Activated T-cell treated with anti-CD3 and anti-CD28 coated beads, Interleukin-2, amount 50 U/mL, for 72 hours (primary cell): ENCODE data around the gene DUSP28. TPM values are rescaled to one million over a fixed set of nuclear protein-coding genes. Genes with fewer than 3 reads are reported as not detected.

Source experiments
- ATAC-seq, 2 donors: fragments of 150-1000 bp; cut with Tn5 transposase; replicated peaks in 1 of 2; 2 replicates each; pipeline ENCODE4 v1.10.0; 2021; ENCODE audit warnings: moderate library complexity in 2 of 2, mild to moderate bottlenecking in 1 of 2
- DNase-seq, 2 donors: peaks; one replicate each; pipeline ENCODE4 v3.0.0; 2021 to 2022; ENCODE audit warnings: mixed read lengths in 1 of 2
- H3K27ac Mint-ChIP-seq: one replicate; pipeline ENCODE4 v1.8.0; 2022; ENCODE audit warnings: mild to moderate bottlenecking, moderate library complexity, mixed read lengths
- H3K27me3 Mint-ChIP-seq: one replicate; pipeline ENCODE4 v1.8.0; 2022; ENCODE audit warnings: low read depth, mixed read lengths
- H3K36me3 Mint-ChIP-seq, 2 donors: one replicate each; pipeline ENCODE4 v1.8.0; 2022; ENCODE audit warnings: mixed read lengths in 2 of 2, mild to moderate bottlenecking in 1 of 2; ENCODE audit not compliant: insufficient read depth in 2 of 2
- H3K4me1 Mint-ChIP-seq: one replicate; pipeline ENCODE4 v1.8.0; 2022; ENCODE audit warnings: low read depth, mixed read lengths
- H3K4me3 Mint-ChIP-seq, 2 donors: one replicate each; pipeline ENCODE4 v1.8.0; 2022; ENCODE audit warnings: mild to moderate bottlenecking in 2 of 2, mixed read lengths in 2 of 2, moderate library complexity in 2 of 2
- H3K9me3 Mint-ChIP-seq, 2 donors: one replicate each; pipeline ENCODE4 v1.8.0; 2022; ENCODE audit warnings: mixed read lengths in 2 of 2
- total RNA-seq, 2 donors: library from RNA; stranded (reverse); gene quantifications; one replicate each; pipeline ENCODE4 v1.2.3, GENCODE V29; 2022

The DUSP28 gene
- total RNA-seq, 2 donors from 2014 or later: 7.1 to 7.3 TPM

DNA sequence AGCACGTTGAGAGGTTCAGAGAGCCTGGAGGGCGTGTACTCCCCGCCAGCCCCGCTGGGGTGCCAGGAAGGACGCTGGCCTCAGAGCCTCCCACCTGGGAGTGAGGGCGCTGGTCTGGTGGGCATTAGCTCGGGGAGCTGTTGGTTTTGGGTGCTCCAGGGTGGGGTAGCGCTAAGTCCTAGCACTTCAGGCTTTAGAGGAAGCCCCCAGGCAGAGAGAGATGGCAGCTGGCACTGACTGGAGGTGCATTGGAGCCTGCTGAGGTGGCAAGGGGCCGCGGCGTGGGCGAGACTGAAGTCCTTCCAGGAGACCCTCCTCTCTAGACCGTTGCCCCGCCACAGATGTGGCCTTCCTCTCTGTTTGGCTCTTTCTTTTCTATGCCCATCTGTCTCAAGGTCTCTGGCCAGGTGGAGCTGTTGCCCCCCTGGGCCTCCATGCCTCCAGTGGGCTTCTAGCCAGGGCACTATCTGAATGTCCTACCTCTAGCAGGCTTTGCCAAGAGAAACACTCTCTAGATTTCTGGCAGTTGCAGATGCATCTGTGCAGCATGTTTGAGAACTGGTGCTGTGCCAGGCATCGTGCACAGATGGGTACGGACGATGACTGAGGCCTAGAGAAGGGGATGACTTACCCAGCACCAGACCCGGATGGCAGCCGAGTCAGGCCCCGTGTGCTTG is 33.0 kb downstream of the DUSP28 start:
- Mint-ChIP-seq H3K27ac (no peak overlapping the region), H3K4me3 (no peak overlapping the region), H3K27me3 (no peaks in the 10 kb centered on the region), H3K36me3 (no peaks in the 10 kb centered on the region), H3K4me1 (peaks cover 11% of the 10 kb centered on the region), H3K9me3 (no peaks in the 10 kb centered on the region)
- ATAC-seq: no peak
- DNase-seq: no peak

DNA sequence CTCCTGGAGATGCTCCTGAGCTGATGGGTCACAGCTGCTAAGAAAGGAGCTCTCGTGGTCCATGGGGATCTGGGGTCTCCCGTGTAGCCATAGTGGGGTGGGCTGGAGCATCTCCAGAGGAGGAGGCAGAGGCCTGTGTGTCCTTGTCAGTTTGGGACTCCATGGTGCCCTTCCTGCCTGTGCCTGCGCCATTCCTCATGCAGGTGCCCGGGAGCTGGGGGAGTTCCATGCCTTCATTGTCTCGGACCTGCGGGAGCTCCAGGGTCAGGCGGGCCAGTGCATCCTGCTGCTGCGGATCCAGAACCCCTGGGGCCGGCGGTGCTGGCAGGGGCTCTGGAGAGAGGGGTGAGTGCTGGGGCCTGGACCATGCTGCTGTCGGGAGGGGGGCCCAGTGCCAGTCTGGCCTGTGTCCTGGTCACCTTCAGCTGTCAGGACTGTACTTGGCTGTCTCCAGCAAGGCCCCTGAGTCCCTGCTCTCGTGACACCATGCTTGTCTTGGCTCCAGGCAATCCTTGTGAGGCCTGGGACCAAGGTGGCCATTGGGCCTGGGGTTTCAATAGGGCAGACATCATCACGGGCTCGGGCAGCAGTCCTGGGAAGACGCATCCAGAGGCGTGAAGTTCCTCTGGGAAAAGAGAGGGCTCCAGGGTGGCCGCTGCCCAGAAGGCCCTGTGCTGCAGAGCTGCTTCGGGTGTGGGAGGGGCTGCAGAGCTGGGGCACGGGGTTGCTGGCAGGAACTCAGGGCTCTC is 33.7 kb downstream of the DUSP28 start:
- H3K27ac Mint-ChIP-seq: no peak overlapping the region
- no peak for DNase-seq
- H3K27me3 Mint-ChIP-seq: no peaks in the 10 kb centered on the region
- H3K9me3 Mint-ChIP-seq: no peaks in the 10 kb centered on the region
- H3K4me1 Mint-ChIP-seq: peaks cover 3% of the 10 kb centered on the region
- H3K36me3 Mint-ChIP-seq: no peaks in the 10 kb centered on the region
- no peak for ATAC-seq
- H3K4me3 Mint-ChIP-seq: no peak overlapping the region

DNA sequence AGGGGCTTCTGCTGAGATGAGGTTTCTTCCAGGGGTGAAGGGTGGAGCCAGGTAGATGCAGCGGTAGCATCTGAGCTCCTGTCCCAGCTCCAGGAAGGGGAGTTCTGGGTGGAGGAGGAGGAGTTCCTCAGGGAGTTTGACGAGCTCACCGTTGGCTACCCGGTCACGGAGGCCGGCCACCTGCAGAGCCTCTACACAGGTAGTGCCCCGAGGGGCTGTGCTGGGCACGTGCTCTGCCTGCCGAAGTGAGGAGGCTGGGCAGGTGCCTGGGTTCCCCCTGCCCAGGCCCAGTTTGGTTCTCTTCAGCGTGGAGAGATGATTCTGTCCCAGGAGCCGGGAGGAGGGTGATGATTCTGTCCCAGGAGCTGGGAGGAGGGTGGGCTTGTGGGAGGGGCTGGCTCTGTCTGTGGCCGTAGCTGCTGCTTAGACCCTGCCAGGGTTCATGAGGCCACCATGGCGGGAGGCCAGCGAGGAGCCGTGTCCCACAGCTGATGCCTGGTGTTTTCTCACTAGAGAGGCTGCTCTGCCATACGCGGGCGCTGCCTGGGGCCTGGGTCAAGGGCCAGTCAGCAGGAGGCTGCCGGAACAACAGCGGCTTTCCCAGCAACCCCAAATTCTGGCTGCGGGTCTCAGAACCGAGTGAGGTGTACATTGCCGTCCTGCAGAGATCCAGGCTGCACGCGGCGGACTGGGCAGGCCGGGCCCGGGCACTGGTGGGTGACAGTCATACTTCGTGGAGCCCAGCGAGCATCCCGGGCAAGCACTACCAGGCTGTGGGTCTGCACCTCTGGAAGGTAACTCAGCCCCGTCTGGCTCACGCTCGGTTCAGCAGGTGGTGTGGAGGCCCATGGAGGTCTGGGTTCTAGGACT is 34.6 kb downstream of the DUSP28 start:
- H3K9me3 Mint-ChIP-seq: no peaks in the 10 kb centered on the region
- no peaks in the 10 kb centered on the region for H3K27me3 Mint-ChIP-seq
- H3K4me1 Mint-ChIP-seq: no peaks in the 10 kb centered on the region
- DNase-seq (no peak), ATAC-seq (no peak)
- H3K27ac Mint-ChIP-seq: no peak overlapping the region
- H3K36me3 Mint-ChIP-seq: no peaks in the 10 kb centered on the region
- H3K4me3 Mint-ChIP-seq: no peak overlapping the region

DNA sequence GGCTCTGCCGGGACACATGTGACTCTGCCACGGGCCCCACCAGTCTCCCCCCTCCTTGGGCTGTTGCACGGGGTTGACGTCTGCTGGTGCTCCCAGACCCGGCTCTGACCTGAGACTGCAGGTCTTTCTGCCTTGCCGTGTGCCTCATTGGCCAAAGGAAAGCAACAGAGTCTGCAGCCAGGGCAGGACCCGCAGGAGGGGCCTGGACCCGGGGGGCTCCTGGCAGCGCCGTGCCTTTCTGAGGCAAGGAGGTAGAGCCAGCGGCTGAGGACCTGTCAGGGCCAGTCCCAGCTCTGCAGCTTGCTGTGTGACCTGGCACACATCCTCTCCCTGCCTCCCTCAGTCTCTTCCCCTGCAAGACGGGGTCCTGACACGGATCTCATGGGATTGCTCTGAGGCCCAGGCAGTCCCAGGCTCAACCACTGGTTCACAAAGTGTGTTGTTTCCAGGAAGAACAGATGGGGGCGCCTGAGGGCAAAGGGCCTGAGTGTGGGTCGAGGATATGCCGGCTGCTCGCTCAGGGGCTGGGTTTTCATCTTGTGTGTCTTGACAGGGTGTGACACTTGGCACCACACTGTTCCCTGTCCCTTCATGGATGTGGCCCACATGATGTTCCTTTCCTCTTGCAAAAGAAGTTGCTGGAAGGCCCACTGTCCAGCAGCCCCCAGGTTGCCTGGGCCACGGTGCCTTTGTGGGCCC is 35.4 kb downstream of the DUSP28 start:
- no peak overlapping the region for H3K27ac Mint-ChIP-seq
- H3K4me1 Mint-ChIP-seq: no peaks in the 10 kb centered on the region
- no peaks in the 10 kb centered on the region for H3K27me3 Mint-ChIP-seq
- peak; percentile 58 to 65 for DNase-seq
- peak; percentile 40 to 66 for ATAC-seq
- H3K9me3 Mint-ChIP-seq: no peaks in the 10 kb centered on the region
- H3K4me3 Mint-ChIP-seq: no peak overlapping the region
- H3K36me3 Mint-ChIP-seq: no peaks in the 10 kb centered on the region

DNA sequence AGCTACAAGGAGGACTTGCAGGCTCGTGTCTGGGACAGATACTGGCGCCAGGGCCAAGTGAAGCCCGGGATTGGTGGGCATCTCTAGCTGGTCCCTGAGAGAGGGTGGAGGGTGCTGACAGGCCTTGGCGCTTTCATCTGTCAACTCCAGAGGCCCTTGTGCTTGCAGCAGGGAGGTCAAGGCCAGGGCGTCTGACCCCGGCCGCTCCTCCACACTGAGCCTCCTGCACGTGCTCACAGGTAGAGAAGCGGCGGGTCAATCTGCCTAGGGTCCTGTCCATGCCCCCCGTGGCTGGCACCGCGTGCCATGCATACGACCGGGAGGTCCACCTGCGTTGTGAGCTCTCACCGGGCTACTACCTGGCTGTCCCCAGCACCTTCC is 35.9 kb downstream of the DUSP28 start:
- Mint-ChIP-seq H3K4me1 (no peaks in the 10 kb centered on the region), H3K27ac (no peak overlapping the region), H3K27me3 (no peaks in the 10 kb centered on the region), H3K9me3 (no peaks in the 10 kb centered on the region), H3K36me3 (no peaks in the 10 kb centered on the region), H3K4me3 (no peak overlapping the region)
- no peak for DNase-seq
- no peak for ATAC-seq

DNA sequence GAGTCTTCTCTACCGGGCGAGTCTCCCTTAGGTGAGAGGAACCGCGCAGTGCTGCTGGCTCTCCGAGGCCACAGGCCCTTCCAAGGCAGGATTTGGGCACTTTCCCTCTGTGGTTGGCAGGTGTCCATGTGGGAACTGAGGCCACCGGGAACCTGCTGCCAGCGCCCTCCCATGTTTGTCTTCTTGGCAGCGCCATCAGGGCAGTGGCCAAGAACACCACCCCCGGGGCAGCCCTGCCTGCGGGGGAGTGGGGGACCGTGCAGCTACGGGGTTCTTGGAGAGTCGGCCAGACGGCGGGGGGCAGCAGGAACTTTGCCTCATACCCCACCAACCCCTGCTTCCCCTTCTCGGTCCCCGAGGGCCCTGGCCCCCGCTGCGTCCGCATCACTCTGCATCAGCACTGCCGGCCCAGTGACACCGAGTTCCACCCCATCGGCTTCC is 36.4 kb downstream of the DUSP28 start:
- Mint-ChIP-seq H3K27ac (no peak overlapping the region), H3K27me3 (no peaks in the 10 kb centered on the region), H3K4me1 (no peaks in the 10 kb centered on the region), H3K9me3 (no peaks in the 10 kb centered on the region), H3K4me3 (no peak overlapping the region), H3K36me3 (no peaks in the 10 kb centered on the region)
- no peak for DNase-seq
- no peak for ATAC-seq

DNA sequence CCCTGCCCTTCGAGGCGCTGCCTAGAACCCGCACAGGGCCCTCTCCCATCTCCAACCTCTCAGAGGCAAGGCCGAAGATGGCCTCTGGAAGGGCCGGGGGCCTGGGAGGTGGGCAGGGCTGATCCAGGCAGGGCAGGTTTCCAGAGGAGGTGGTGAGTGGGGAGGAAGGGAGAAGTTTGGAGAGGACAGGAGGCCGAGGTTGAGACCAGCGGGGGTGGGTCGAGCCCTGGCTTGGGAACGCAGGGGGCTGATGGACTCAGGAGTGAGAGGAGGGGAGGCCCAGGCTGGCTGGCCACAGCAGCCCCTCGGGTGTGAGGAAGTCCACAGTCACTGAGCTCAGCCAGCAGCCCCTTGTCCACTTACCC is 36.9 kb downstream of the DUSP28 start:
- Mint-ChIP-seq H3K4me3 (no peak overlapping the region), H3K27ac (no peak overlapping the region), H3K9me3 (no peaks in the 10 kb centered on the region), H3K27me3 (no peaks in the 10 kb centered on the region), H3K36me3 (no peaks in the 10 kb centered on the region), H3K4me1 (no peaks in the 10 kb centered on the region)
- no peak for ATAC-seq
- DNase-seq: no peak

DNA sequence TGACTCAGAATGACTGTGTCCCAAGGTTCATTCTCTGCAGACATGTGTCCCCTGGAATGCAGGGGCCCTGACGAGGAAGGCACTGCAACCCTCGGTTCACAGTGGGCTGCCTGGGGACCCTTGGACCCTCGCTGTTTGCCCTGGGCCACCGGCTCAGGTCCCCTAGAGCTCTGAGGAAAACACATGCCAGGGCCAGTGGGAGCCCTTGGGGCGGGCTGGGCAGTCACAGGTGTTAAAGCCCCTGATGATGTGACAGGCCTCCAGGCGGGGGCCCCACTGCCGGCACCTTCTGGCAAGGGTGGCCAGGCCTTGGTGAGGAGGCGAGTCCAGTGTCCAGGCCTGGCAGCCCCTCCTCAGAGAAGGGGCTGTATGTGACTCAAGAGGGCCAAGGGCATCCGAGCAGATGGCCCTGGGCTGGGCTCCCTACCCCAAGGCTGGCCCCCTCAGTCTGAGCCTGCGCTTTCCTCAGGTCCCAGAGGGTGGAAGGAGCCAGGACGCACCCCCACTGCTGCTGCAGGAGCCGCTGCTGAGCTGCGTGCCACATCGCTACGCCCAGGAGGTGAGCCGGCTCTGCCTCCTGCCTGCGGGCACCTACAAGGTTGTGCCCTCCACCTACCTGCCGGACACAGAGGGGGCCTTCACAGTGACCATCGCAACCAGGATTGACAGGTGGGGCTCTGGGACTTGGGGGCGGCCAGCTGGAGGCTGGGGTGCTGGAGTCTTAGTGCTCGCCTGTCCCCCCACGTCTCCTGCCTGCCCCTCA is 37.4 kb downstream of the DUSP28 start:
- no peaks in the 10 kb centered on the region for H3K4me1 Mint-ChIP-seq
- no peaks in the 10 kb centered on the region for H3K36me3 Mint-ChIP-seq
- no peak for ATAC-seq
- no peak overlapping the region for H3K4me3 Mint-ChIP-seq
- no peak for DNase-seq
- H3K27me3 Mint-ChIP-seq: no peaks in the 10 kb centered on the region
- H3K9me3 Mint-ChIP-seq: no peaks in the 10 kb centered on the region
- no peak overlapping the region for H3K27ac Mint-ChIP-seq

DNA sequence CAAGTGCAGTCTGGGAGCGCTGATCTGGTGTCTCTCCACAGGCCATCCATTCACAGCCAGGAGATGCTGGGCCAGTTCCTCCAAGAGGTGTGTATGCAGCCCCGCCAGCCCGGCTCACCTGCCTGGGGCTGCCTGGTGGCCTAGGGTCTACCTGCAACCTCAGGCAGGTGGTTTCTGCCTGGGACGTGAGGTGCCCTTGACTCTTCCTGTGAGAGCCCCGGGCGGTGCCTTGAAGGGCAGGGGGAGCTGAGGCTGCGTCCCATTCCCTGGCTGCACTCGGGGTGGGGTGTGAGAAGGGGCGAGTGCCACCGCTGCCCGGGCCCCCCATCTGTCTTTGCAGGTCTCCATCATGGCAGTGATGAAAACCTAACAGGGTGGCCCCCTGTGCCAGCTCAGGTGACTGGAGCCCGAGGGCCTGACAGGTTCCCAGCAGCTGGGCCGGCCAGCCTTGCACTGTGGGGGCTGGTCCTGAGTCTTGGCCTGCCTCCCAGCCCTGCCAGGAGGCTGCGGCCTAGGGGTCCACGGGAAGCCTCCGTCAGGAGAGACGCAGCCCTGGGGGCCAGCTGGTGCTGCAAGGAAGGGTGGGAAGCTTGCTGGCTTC is 38.3 kb downstream of the DUSP28 start:
- Mint-ChIP-seq H3K36me3 (no peaks in the 10 kb centered on the region), H3K4me3 (no peak overlapping the region), H3K27me3 (no peaks in the 10 kb centered on the region), H3K27ac (no peak overlapping the region), H3K9me3 (no peaks in the 10 kb centered on the region), H3K4me1 (no peaks in the 10 kb centered on the region)
- ATAC-seq: no peak
- no peak for DNase-seq

DNA sequence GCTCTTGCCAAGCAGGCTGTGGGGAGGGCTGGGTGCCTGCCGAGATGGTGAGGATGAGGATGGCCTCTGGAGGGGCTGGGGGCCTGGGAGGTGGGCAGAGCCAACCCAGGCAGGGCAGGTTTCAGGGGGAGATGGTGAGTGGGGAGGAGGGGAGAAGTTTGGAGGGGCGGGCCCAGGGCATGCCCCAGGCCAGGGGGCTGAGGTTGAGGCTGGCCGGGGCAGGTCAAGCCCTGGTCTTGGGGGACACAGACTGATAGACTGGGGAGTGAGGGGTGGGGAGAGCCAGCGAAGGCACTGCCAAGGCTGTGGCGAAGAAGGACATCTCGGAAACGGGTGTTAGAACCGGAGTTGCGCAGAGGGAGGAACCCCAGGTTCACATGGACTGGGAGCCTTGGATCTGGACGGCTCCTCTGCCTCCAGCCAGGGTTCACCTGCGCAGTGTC is 39.0 kb downstream of the DUSP28 start:
- H3K27me3 Mint-ChIP-seq: no peaks in the 10 kb centered on the region
- no peaks in the 10 kb centered on the region for H3K4me1 Mint-ChIP-seq
- no peak overlapping the region for H3K4me3 Mint-ChIP-seq
- H3K9me3 Mint-ChIP-seq: no peaks in the 10 kb centered on the region
- ATAC-seq (no peak), DNase-seq (no peak)
- no peaks in the 10 kb centered on the region for H3K36me3 Mint-ChIP-seq
- no peak overlapping the region for H3K27ac Mint-ChIP-seq

DNA sequence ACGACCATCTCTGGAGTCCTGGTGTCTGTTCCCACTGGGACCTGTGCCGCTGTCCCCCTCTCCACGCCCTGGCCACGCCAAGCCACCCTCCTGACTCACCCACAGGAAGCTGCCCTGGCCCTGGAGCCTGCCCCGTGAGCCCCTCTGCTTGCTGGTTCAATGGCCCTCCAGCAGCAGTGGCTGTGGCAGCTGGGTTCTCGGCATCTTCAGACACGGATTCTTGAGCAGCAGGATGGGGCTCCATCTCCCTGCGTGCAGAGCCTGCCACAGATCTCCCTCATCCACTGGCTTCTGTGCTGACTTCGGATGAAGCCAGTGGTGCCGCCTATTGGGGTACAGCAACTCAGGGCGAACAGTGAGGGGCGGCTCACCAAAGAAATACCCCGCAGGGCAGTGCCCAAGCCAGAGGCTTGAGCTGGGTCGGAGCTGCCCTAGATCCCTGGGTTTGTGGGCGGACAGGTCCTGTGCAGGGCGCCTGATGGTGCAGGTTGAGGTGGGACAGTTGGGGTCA is 40.3 kb downstream of the DUSP28 start:
- ATAC-seq (no peak), DNase-seq (no peak)
- no peaks in the 10 kb centered on the region for H3K27me3 Mint-ChIP-seq
- H3K36me3 Mint-ChIP-seq: no peaks in the 10 kb centered on the region
- H3K9me3 Mint-ChIP-seq: no peaks in the 10 kb centered on the region
- H3K4me1 Mint-ChIP-seq: no peaks in the 10 kb centered on the region
- no peak overlapping the region for H3K27ac Mint-ChIP-seq
- no peak overlapping the region for H3K4me3 Mint-ChIP-seq
